ENCODE data around the gene ADM2.
A peak's percentile ranks its signal among the peaks of the same experiment; 100 is the strongest.

Gene ADM2

DNA sequence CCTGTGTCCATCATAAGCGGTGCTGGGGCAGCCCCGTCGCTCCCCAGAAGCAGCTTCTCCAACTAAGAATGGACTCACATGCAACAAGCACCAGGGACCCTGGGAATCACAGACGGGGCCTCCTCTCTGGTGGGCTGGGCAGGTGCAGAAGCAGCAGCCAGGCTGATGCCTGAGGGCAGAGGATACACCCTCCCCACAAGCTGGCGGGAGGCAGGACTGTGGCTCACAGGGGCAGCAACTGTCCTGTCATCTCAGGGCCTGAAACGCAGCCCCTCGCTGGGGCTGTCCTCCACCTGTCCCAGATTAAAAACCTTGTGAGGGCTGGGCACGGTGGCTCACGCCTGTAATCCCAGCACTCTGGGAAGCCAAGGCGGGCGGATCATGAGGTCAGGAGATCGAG, 3.4 kb upstream of the ADM2 start:
- no peak overlapping the region for H3K27ac Mint-ChIP-seq
- H3K36me3 Mint-ChIP-seq (ENCODE audit: low read depth) = no peaks in the 10 kb centered on the region
- H3K27me3 Mint-ChIP-seq (ENCODE audit: low read depth, poor library complexity) = peaks cover 36% of the 10 kb centered on the region
- H3K4me3 Mint-ChIP-seq = no peak overlapping the region
- H3K4me1 Mint-ChIP-seq = peaks cover 47% of the 10 kb centered on the region
- no peak for DNase-seq
- peaks cover 8% of the 10 kb centered on the region for H3K9me3 Mint-ChIP-seq
- no peak for TF ChIP-seq CTCF (IDR thresholded peaks at IDR 0.05)

- H3K9me3 Mint-ChIP-seq = peaks cover 8% of the 10 kb centered on the region
- no peak overlapping the region for H3K27ac Mint-ChIP-seq
- H3K4me3 Mint-ChIP-seq = peak overlapping the region; percentile 67
- DNase-seq = no peak
- peaks cover 36% of the 10 kb centered on the region for H3K27me3 Mint-ChIP-seq (ENCODE audit: low read depth, poor library complexity)
- H3K4me1 Mint-ChIP-seq = peaks cover 39% of the 10 kb centered on the region
- TF ChIP-seq CTCF (IDR thresholded peaks at IDR 0.05) = no peak
- H3K36me3 Mint-ChIP-seq (ENCODE audit: low read depth) = no peaks in the 10 kb centered on the region
Observed at GRCh38 chr22:50479721-50480120, 1.6 kb upstream of the ADM2 start.

GRCh38 chr22:50481045-50481439, 301 bp upstream of the ADM2 start:
- Mint-ChIP-seq H3K9me3 (peaks cover 8% of the 10 kb centered on the region), H3K4me1 (peaks cover 41% of the 10 kb centered on the region), H3K36me3 (ENCODE audit: low read depth) (no peaks in the 10 kb centered on the region), H3K27ac (no peak overlapping the region), H3K4me3 (peak overlapping the region; percentile 45), H3K27me3 (ENCODE audit: low read depth, poor library complexity) (peaks cover 45% of the 10 kb centered on the region)
- no peak for DNase-seq
- no peak for TF ChIP-seq CTCF (IDR thresholded peaks at IDR 0.05)

- Mint-ChIP-seq H3K27me3 (ENCODE audit: low read depth, poor library complexity) (peaks cover 43% of the 10 kb centered on the region), H3K4me3 (peak overlapping the region; percentile 61), H3K9me3 (peaks cover 8% of the 10 kb centered on the region), H3K27ac (no peak overlapping the region), H3K4me1 (peaks cover 40% of the 10 kb centered on the region), H3K36me3 (ENCODE audit: low read depth) (no peaks in the 10 kb centered on the region)
- DNase-seq = no peak
- no peak for TF ChIP-seq CTCF (IDR thresholded peaks at IDR 0.05)
Observed at GRCh38 chr22:50482107-50483074, 1.0 kb downstream of the ADM2 start.

DNA sequence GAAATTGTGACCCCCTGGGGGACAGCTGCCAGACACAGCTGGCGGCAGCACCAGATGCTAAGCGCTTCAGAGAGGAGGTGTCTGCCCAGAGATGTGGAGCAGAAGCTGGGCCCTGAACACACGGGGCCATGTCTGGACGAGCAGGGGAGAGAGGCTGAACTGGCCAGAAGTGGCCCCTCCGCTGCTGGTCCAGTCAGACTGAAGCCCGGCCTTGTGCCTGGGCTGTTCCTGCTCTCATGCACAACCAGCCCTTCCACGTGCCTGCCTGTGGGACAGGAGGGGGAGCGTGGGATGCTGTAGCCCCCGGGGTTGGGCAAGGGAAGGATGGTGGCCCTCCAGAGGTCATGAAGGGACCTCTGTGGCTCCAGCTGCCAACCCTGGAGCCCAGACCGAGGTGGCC, 1.8 kb downstream of the ADM2 start:
- H3K36me3 Mint-ChIP-seq (ENCODE audit: low read depth) = no peaks in the 10 kb centered on the region
- no peak for DNase-seq
- H3K4me3 Mint-ChIP-seq = no peak overlapping the region
- peaks cover 39% of the 10 kb centered on the region for H3K27me3 Mint-ChIP-seq (ENCODE audit: low read depth, poor library complexity)
- H3K27ac Mint-ChIP-seq = no peak overlapping the region
- no peak for TF ChIP-seq CTCF (IDR thresholded peaks at IDR 0.05)
- H3K9me3 Mint-ChIP-seq = peaks cover 8% of the 10 kb centered on the region
- H3K4me1 Mint-ChIP-seq = peaks cover 34% of the 10 kb centered on the region

- Mint-ChIP-seq H3K4me1 (peaks cover 34% of the 10 kb centered on the region), H3K27me3 (ENCODE audit: low read depth, poor library complexity) (peaks cover 35% of the 10 kb centered on the region), H3K9me3 (peaks cover 8% of the 10 kb centered on the region), H3K36me3 (ENCODE audit: low read depth) (no peaks in the 10 kb centered on the region), H3K4me3 (no peak overlapping the region), H3K27ac (no peak overlapping the region)
- DNase-seq = no peak
- TF ChIP-seq CTCF (IDR thresholded peaks at IDR 0.05) = no peak
Observed at GRCh38 chr22:50483556-50483955, 2.2 kb downstream of the ADM2 start.

Measured in nephron progenitor cell (in vitro differentiated cells).